ENCODE data around the gene PTCH2.

Gene PTCH2

GRCh38 chr1:44881011-44881632 is 38.1 kb upstream of the PTCH2 start:
- no peaks in the 10 kb centered on the region for H3K4me1 ChIP-seq (ENCODE audit: control insufficient read depth in 1 of 2, insufficient read depth in 1 of 2, low read depth in 1 of 2, low read length in 1 of 2)
- H3K36me3 ChIP-seq, result no peaks in the 10 kb centered on the region
- TF ChIP-seq CTCF (IDR thresholded peaks at IDR 0.05), result no peak
- no peak overlapping the region for H3K27ac ChIP-seq
- H3K4me3 ChIP-seq (ENCODE audit: low read depth in 1 of 2, low read length in 1 of 2), result no peak overlapping the region
- H3K9me3 ChIP-seq, result no peaks in the 10 kb centered on the region
- no peaks in the 10 kb centered on the region for H3K27me3 ChIP-seq

GRCh38 chr1:44874155-44874554 is 31.1 kb upstream of the PTCH2 start:
- Histone ChIP-seq H3K4me3 (ENCODE audit: low read depth in 1 of 2, low read length in 1 of 2) (no peak overlapping the region), H3K9me3 (no peaks in the 10 kb centered on the region), H3K36me3 (no peaks in the 10 kb centered on the region), H3K27me3 (no peaks in the 10 kb centered on the region), H3K4me1 (ENCODE audit: control insufficient read depth in 1 of 2, insufficient read depth in 1 of 2, low read depth in 1 of 2, low read length in 1 of 2) (no peaks in the 10 kb centered on the region), H3K27ac (no peak overlapping the region)
- TF ChIP-seq CTCF (IDR thresholded peaks at IDR 0.05), result no peak

DNA sequence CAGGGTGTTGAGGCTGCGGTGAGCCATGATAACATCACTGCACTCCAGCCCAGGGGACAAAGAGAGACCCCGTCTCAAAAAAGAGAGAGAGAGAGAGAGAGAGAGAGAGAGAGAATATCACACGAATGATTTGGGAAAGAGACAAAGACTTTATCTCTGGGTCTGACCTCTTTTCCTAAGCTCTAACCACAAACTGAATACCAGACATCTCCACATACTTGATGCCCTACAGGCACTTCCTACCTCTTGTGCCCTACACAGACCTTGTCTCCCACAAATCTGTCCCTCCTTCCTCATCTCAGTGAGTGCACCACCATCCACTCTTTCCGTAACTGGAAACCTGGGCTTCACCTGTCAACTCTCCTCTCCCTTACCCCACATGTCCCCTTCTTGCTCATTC is 27.0 kb upstream of the PTCH2 start:
- TF ChIP-seq CTCF (IDR thresholded peaks at IDR 0.05), result no peak
- Histone ChIP-seq H3K4me3 (ENCODE audit: low read depth in 1 of 2, low read length in 1 of 2) (no peak overlapping the region), H3K27me3 (no peaks in the 10 kb centered on the region), H3K36me3 (no peaks in the 10 kb centered on the region), H3K27ac (no peak overlapping the region), H3K4me1 (ENCODE audit: control insufficient read depth in 1 of 2, insufficient read depth in 1 of 2, low read depth in 1 of 2, low read length in 1 of 2) (no peaks in the 10 kb centered on the region), H3K9me3 (no peaks in the 10 kb centered on the region)

- no peak for TF ChIP-seq CTCF (IDR thresholded peaks at IDR 0.05)
- Histone ChIP-seq H3K4me3 (ENCODE audit: low read depth in 1 of 2, low read length in 1 of 2) (no peak overlapping the region), H3K9me3 (no peaks in the 10 kb centered on the region), H3K36me3 (no peaks in the 10 kb centered on the region), H3K27me3 (no peaks in the 10 kb centered on the region), H3K27ac (no peak overlapping the region), H3K4me1 (ENCODE audit: control insufficient read depth in 1 of 2, insufficient read depth in 1 of 2, low read depth in 1 of 2, low read length in 1 of 2) (no peaks in the 10 kb centered on the region)
Measured at GRCh38 chr1:44867801-44868200, 24.7 kb upstream of the PTCH2 start.

GRCh38 chr1:44862829-44863401 is 19.9 kb upstream of the PTCH2 start:
- no peak for TF ChIP-seq CTCF (IDR thresholded peaks at IDR 0.05)
- Histone ChIP-seq H3K36me3 (no peaks in the 10 kb centered on the region), H3K27me3 (no peaks in the 10 kb centered on the region), H3K4me1 (ENCODE audit: control insufficient read depth in 1 of 2, insufficient read depth in 1 of 2, low read depth in 1 of 2, low read length in 1 of 2) (no peaks in the 10 kb centered on the region), H3K4me3 (ENCODE audit: low read depth in 1 of 2, low read length in 1 of 2) (no peak overlapping the region), H3K9me3 (no peaks in the 10 kb centered on the region), H3K27ac (no peak overlapping the region)
